IMR-90 (cell line): ENCODE data around the gene RAB15. TPM values are rescaled to one million over a fixed set of nuclear protein-coding genes. Genes with fewer than 3 reads are reported as not detected.

Experiments used
- ATAC-seq: fragments of 200-7000 bp; cut with Tn5 transposase; 2 replicates; pipeline ENCODE4 v1.9.1; 2020; ENCODE audit warnings: low read depth, mild to moderate bottlenecking, moderate library complexity
- BruUV-seq: library from RNA; stranded (reverse); fragments of 400-500 nt; replicated peaks from 2 replicates; lab custom pipeline; 2021; lab: Mats Ljungman, UMichigan
- CTCF ChIA-PET: fragments of 300-600 bp; formaldehyde crosslinking; extraction: SDS; loops from one replicate; lab custom pipeline; 2021; ENCODE audit warnings: antibody characterized with exemption; lab: Yijun Ruan, JAX
- POLR2A ChIA-PET: fragments of 300-600 bp; sonication (Branson Sonifier 250); formaldehyde crosslinking; loops from one replicate; lab custom pipeline; 2022; ENCODE audit warnings: antibody characterized with exemption; ENCODE audit not compliant: unreplicated experiment; lab: Charles Lee
- DNase-seq: peaks from one replicate; pipeline ENCODE4 v3.0.0; 2013
- H2AFZ ChIP-seq: replicated peaks from 2 replicates; pipeline ENCODE3; 2013; ENCODE audit warnings: low read length, mild to moderate bottlenecking; ENCODE audit not compliant: poor library complexity
- H2AK5ac ChIP-seq: 2 replicates; pipeline ENCODE4 v1.6.1; 2013; ENCODE audit warnings: low read depth, low read length, inconsistent platforms
- H2AK9ac ChIP-seq: replicated peaks from 2 replicates; pipeline ENCODE3; 2013; ENCODE audit warnings: mild to moderate bottlenecking, low read depth, low read length, moderate library complexity; ENCODE audit not compliant: poor library complexity
- H2BK120ac ChIP-seq: 2 replicates; pipeline ENCODE4 v1.6.1; 2013; ENCODE audit warnings: low read depth, low read length, inconsistent platforms
- H2BK15ac ChIP-seq: 3 replicates; pipeline ENCODE4 v1.6.1; 2013; ENCODE audit warnings: low read depth, low read length, inconsistent platforms
- H2BK20ac ChIP-seq: 2 replicates; pipeline ENCODE4 v1.6.1; 2013; ENCODE audit warnings: low read depth, mild to moderate bottlenecking, inconsistent platforms, low read length, moderate library complexity
- H2BK5ac ChIP-seq: 2 replicates; pipeline ENCODE4 v1.6.1; 2013; ENCODE audit warnings: mild to moderate bottlenecking, low read depth, low read length, inconsistent platforms; ENCODE audit not compliant: poor library complexity, severe bottlenecking
- H3K14ac ChIP-seq: replicated peaks from 2 replicates; pipeline ENCODE4 v1.6.1; 2013; ENCODE audit warnings: low read depth, low read length, inconsistent platforms
- H3K18ac ChIP-seq: 2 replicates; pipeline ENCODE4 v1.6.1; 2013; ENCODE audit warnings: low read depth, low read length, control low read depth
- H3K23ac ChIP-seq: 2 replicates; pipeline ENCODE4 v1.6.1; 2013; ENCODE audit warnings: low read depth, low read length, inconsistent platforms
- H3K27ac ChIP-seq: 2 replicates; pipeline ENCODE4 v1.5.1; 2013; ENCODE audit warnings: mild to moderate bottlenecking, control low read depth, low read length; ENCODE audit not compliant: insufficient read depth
- H3K27me3 ChIP-seq: 2 replicates; pipeline ENCODE4 v1.6.1; 2013; ENCODE audit warnings: low read length; ENCODE audit not compliant: control insufficient read depth, insufficient read depth
- H3K36me3 ChIP-seq: 2 replicates; pipeline ENCODE4 v1.6.1; 2013; ENCODE audit warnings: low read length, mixed read lengths; ENCODE audit not compliant: control insufficient read depth, insufficient read depth
- H3K4ac ChIP-seq: 2 replicates; pipeline ENCODE4 v1.6.1; 2013; ENCODE audit warnings: low read depth, low read length, inconsistent platforms
- H3K4me1 ChIP-seq: 2 replicates; pipeline ENCODE4 v1.6.1; 2013; ENCODE audit warnings: low read length, mixed read lengths; ENCODE audit not compliant: control insufficient read depth, insufficient read depth
- H3K4me2 ChIP-seq: 2 replicates; pipeline ENCODE4 v1.6.1; 2013; ENCODE audit warnings: low read depth, mild to moderate bottlenecking, control low read depth, low read length, moderate library complexity
- H3K4me3 ChIP-seq: 2 replicates; pipeline ENCODE4 v1.5.1; 2013; ENCODE audit warnings: low read depth, mild to moderate bottlenecking, control low read depth, low read length, moderate library complexity; ENCODE audit not compliant: insufficient read depth
- H3K56ac ChIP-seq: 2 replicates; pipeline ENCODE4 v1.6.1; 2013; ENCODE audit warnings: low read length, inconsistent platforms; ENCODE audit not compliant: insufficient read depth; ENCODE audit errors: extremely low read depth
- H3K79me1 ChIP-seq, 2 experiments: 2 replicates each; pipeline ENCODE4 v1.6.1; 2013; ENCODE audit warnings: low read length in 2 of 2, inconsistent platforms in 1 of 2, low read depth in 1 of 2
- H3K9ac ChIP-seq: 2 replicates; pipeline ENCODE4 v1.6.1; 2013; ENCODE audit warnings: low read depth, low read length, control low read depth
- H3K9me1 ChIP-seq: 2 replicates; pipeline ENCODE4 v1.6.1; 2013; ENCODE audit warnings: low read length, inconsistent platforms; ENCODE audit not compliant: insufficient read depth
- H3K9me3 ChIP-seq: 2 replicates; pipeline ENCODE4 v1.6.1; 2013; ENCODE audit warnings: low read length; ENCODE audit not compliant: control insufficient read depth, insufficient read depth
- H4K20me1 ChIP-seq: 2 replicates; pipeline ENCODE4 v1.6.1; 2013; ENCODE audit warnings: low read length, inconsistent platforms; ENCODE audit not compliant: insufficient read depth
- H4K5ac ChIP-seq: 2 replicates; pipeline ENCODE4 v1.6.1; 2013; ENCODE audit warnings: mild to moderate bottlenecking, low read depth, low read length, control low read depth
- H4K8ac ChIP-seq, 2 experiments: 2 replicates each; pipeline ENCODE4 v1.6.1; 2013; ENCODE audit warnings: low read depth in 2 of 2, low read length in 2 of 2, control low read depth in 1 of 2, inconsistent platforms in 1 of 2
- H4K91ac ChIP-seq: 2 replicates; pipeline ENCODE4 v1.6.1; 2013; ENCODE audit warnings: low read depth, low read length, inconsistent platforms; ENCODE audit not compliant: insufficient read depth
- CEBPB ChIP-seq: IDR thresholded peaks from 2 replicates; pipeline ENCODE4 v1.6.1; 2012; ENCODE audit warnings: low read depth, low read length, improper control_type of control experiment
- MAZ ChIP-seq: IDR thresholded peaks from 2 replicates; pipeline ENCODE4 v1.6.1; 2012; ENCODE audit warnings: low read depth, mild to moderate bottlenecking, low read length, improper control_type of control experiment, moderate library complexity, borderline replicate concordance
- NFE2L2 ChIP-seq: fragments of 150-350 bp; IDR thresholded peaks from 2 replicates; pipeline ENCODE4 v1.6.1; 2016; ENCODE audit warnings: low read depth, mild to moderate bottlenecking, low read length
- RAD21 ChIP-seq: IDR thresholded peaks from 2 replicates; pipeline ENCODE4 v1.6.1; 2012; ENCODE audit warnings: low read length, improper control_type of control experiment
- WGBS, 2 experiments: methylation state at CpG; one replicate each; pipeline versions ENCODE4 v1.1.5 to v1.1.7; 2013; ENCODE audit warnings: missing lambda C conversion rate in 2 of 2; ENCODE audit not compliant: insufficient read length in 1 of 2; ENCODE audit errors: extremely low coverage in 2 of 2; 5-methylcytosine and 5-hydroxymethylcytosine counted together
- dilution Hi-C: fragments of 300-500 bp; cut with HindIII; formaldehyde crosslinking; loops from one replicate; pipeline ENCODE4 v1.14.3; 2018; ENCODE audit warnings: low sequenced_read_pairs; ENCODE audit not compliant: unreplicated experiment
- in situ Hi-C: fragments of 300-500 bp; cut with MboI; formaldehyde crosslinking; loops from 3 replicates; pipeline ENCODE4 v1.14.3; 2019; ENCODE audit warnings: low sequenced_read_pairs, inconsistent platforms, mixed read lengths
- intact Hi-C: fragments of 100-400 bp; cut with micrococcal nuclease; formaldehyde crosslinking; loops from 2 replicates; pipeline ENCODE4 v1.10.0; 2022
- polyA plus RNA-seq, 3 experiments: library from polyadenylated mRNA; depleted of rRNA; stranded (reverse); fragments of >200 nt; gene quantifications; 2 replicates each; pipeline ENCODE4 v1.2.3, GENCODE V29; 2012; ENCODE audit warnings: low replicate concordance in 1 of 3
- total RNA-seq: library from RNA; depleted of rRNA; stranded (reverse); fragments of >200 nt; gene quantifications from 2 replicates; pipeline ENCODE4 v1.2.3, GENCODE V29; 2012

RAB15 gene
- total and polyA plus RNA-seq, 2 of the 4 experiments (the other 2 are of a cell fraction) = 3.4 to 7.8 TPM

- Histone ChIP-seq H2BK120ac (no peak overlapping the region), H3K4me2 (no peak overlapping the region), H3K23ac (no peak overlapping the region), H3K4me1 (no peaks in the 10 kb centered on the region), H4K20me1 (no peaks in the 10 kb centered on the region; the same call in 1 of the 2 replicates), H3K14ac (no peak overlapping the region), H3K18ac (no peak overlapping the region), H3K9me1 (peaks cover 1% of the 10 kb centered on the region; the same call in 1 of the 2 replicates), H2BK5ac (no peak overlapping the region), H2BK20ac (no peak overlapping the region), H3K9me3 (no peaks in the 10 kb centered on the region), H3K56ac (no peak overlapping the region), H2BK15ac (no peak overlapping the region), H4K91ac (no peak overlapping the region), H3K9ac (no peak overlapping the region), H3K27ac (no peak overlapping the region), H3K36me3 (peaks cover 5% of the 10 kb centered on the region), H4K5ac (no peak overlapping the region), H3K4ac (no peak overlapping the region), H3K27me3 (no peaks in the 10 kb centered on the region), H2AK9ac (no peak overlapping the region), H2AFZ (no peak overlapping the region), H2AK5ac (no peak overlapping the region), H4K8ac (no peak overlapping the region), H3K4me3 (no peak overlapping the region), H3K79me1 (peaks cover 5 to 7% of the 10 kb centered on the region in 2 experiments)
- ChIA-PET POLR2A (no interaction called here), CTCF (no interaction called here)
- dilution Hi-C loops (no loop called here), intact Hi-C loops (no loop called here), in situ Hi-C loops (no loop called here)
- WGBS, 2 experiments = no CpG with 5 or more reads among the region's 1 CpG
- no peak for ATAC-seq
- TF ChIP-seq MAZ = no peak
- TF ChIP-seq NFE2L2 = no peak
- TF ChIP-seq CEBPB = no peak
- no peak for TF ChIP-seq RAD21
- BruUV-seq = no TSS peak
- no peak for DNase-seq
These were observed 37.7 kb downstream of the RAB15 start for GRCh38 chr14:64934338-64934929.
